GM18502 (cell line): Measurements from ENCODE around the gene ITGB1.
"Not testable (repeated sequence)": the region's sequence is repeated elsewhere in the genome, so short reads cannot be mapped to it uniquely, and the experiment has no call there.

Experiments
- ATAC-seq: cut with Tn5 transposase; IDR thresholded peaks from one replicate; pipeline ENCODE4 v1.9.1; 2021; ENCODE audit warnings: mild to moderate bottlenecking; ENCODE audit not compliant: unreplicated experiment, poor library complexity

ITGB1 gene

GRCh38 chr10:32958085-32959005 is at the start of gene ITGB1:
TSS of gene ITGB1 (minus strand) at chr10:32958230. CDS start at chr10:32935558, 22,672 bp downstream.
- peak; percentile 79 for ATAC-seq

DNA sequence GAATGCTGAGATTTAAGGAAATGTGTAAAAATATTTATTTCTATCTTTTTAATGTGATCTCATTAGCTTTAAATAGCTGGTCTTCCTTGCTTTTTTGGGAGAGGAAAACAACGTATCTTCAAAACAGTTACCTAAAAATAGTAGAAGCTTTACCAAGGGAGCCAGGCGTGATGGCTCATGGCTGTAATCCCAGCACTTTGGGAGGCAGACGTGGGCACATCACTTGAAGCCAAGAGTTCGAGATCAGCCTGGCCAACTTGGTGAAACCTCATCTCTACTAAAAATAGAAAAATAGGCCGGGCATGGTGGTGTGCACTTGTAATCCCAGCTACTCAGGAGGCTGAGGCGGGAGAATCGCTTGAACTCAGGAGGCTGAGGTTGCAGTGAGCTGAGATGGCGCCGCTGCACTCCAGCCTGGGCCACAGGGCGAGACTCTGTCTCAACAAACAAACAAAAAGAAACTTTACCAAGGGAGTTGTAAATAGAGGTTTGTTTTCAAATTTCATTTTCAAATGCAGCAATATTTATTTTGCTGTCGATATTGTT is 48.4 kb upstream of the ITGB1 start:
- ATAC-seq = no peak

DNA sequence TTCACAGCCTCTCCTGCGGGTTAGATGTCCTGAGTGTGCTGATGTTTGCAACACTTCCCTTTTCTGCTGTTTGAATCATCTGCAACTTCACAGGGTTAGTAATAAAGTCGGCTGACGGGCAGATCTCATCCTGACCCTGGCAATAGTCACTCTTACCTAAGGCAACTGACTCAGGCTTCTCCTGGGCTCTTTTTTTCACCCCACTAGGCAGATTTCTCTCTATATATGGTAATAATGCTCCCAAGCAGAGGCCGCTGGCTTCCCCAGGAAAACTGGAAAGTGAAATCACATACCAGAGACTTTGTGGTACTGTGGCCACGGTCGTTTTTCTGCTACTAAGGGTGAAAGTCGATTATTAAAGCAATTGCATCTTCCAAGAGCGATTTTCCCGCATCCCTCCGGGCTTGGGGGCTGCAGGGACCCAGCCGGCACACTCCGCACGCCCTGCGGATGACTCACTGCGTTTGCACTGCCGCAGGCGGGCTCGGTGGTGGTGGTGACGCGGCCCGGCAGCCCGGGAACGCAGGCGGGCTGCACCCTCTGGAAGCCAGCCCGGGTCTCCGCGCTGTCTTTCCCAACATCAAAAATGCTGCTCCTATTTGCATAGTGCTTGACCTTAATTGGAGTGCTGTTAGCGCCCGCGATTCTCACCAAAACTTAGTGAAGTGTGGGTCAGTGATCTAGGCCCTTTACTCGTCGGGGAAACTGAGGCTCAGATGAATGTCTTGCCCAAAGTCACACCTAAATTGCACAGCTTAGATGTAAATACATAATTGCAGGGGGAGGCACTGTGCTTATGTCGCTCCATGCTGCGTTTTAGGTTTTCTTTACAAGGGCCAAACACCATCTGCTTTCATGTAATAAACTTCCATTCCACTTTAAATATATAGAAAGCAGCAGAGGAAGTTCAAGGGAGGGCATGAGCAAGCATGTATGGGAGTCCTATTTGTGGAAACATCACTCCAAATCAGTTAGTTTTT is 47.6 kb upstream of the ITGB1 start:
- peak; percentile 80 for ATAC-seq

GRCh38 chr10:33001908-33002492 is 44.0 kb upstream of the ITGB1 start:
- no peak for ATAC-seq

- ATAC-seq = not testable (repeated sequence)
Observed at GRCh38 chr10:32998060-32998581, 40.1 kb upstream of the ITGB1 start.

DNA sequence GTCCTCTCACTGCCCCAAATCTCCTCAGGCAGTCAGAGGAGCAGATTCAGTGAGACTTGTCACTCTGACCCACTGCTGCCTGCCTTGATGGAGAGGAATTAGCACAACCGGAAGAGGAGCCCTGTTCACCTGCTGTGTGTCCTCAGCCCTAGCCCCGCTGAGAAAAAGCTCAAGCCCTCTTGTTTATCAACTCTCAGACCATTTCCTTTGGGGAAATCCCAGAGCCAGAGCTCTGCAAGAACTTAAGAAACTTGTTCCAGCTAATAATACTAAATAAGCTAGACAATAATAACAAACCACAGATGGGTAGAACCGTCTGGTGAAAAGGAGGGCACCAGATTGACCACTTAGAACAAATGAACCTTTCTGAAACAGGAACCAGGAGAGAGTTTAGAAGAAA is 37.7 kb upstream of the ITGB1 start:
- ATAC-seq = peak; percentile 91

DNA sequence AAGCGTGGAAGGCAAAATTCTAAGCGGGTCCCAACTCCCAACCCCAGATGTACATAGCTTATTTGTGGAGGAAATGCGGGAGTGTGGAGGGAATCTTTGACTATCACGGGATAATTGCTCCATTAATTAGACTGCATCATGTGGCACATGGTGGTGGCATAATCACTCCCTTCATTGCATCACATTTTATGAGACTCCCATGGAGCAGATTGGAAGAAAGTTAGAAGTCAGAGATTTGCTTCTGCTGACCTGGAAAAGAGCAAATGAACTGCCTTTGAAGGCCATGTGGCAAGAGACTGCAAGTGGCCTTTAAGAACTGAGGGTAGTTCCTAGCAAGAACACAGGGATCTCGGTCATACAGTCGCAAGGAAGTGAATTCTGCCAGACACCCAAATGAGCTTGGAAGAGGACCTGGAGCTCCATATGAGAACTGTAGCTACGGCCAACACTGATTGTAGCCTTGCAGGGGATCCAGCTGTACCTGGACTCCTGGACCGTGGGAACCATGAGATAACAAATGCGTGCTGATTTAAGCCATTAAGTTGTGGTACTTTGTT is 37.1 kb upstream of the ITGB1 start:
- ATAC-seq = no peak

DNA sequence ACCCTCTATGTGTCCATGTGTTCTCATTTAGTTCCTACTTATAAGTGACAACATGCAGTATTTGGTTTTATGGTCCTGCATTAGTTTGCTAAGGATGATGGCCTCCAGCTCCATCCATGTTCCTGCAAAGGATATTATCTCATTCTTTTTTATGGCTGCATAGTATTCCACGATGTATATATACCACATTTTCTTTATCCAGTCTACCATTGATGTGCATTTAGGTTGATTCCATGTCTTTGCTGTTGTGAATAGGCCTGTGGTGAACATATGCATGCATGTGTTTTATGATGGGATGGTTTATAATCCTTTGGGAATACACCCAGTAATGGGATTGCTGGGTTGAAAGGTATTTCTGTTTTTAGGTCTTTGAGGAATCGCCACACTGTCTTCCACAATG is 36.6 kb upstream of the ITGB1 start:
- not testable (repeated sequence) for ATAC-seq

GRCh38 chr10:32992310-32992709 is 34.3 kb upstream of the ITGB1 start:
- not testable (repeated sequence) for ATAC-seq

GRCh38 chr10:32990811-32991210 is 32.8 kb upstream of the ITGB1 start:
- no peak for ATAC-seq

DNA sequence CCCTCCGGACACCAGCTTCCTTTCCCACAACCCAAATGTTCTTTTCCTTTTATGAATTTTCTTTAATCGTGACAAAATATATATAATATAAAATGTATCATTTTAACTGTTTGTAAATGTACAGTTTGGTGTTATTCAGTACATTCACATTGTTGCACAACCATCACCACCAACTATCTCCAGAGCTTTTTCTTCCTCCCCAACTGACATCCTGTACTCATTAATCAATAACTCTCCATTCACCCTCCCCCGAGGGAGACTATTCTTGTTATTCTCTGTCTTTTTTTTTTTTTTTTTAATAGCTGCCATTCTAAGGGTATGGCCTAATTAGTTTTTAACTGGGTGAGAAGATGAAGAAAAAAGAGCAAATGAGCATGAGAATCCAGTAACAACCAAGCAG is 30.6 kb upstream of the ITGB1 start:
- ATAC-seq = no peak

DNA sequence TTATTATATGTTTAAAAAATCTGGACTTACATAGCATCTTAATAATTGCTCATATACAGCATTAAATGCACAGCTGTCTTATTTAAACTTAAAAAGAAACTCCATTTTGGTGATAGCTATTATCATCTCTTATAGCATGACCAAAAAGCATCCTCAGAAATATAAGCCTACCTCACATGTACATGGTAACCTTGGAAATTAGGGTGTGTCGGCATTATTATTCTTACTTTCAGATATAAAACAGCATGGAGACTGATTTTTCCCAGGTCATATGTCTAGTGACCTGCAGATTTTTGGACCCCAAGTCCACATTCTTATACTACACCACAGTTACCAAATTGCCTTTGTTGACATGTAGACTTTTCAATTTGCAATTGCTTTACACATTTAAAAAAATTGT is 29.1 kb upstream of the ITGB1 start:
- no peak for ATAC-seq

- ATAC-seq = no peak
Observed at GRCh38 chr10:32985775-32986350, 27.8 kb upstream of the ITGB1 start.

- no peak for ATAC-seq
Observed at GRCh38 chr10:32985341-32985764, 27.3 kb upstream of the ITGB1 start.

- no peak for ATAC-seq
Observed at GRCh38 chr10:32984003-32984600, 26.1 kb upstream of the ITGB1 start.

GRCh38 chr10:32982911-32983909 is 25.2 kb upstream of the ITGB1 start:
- ATAC-seq = no peak

DNA sequence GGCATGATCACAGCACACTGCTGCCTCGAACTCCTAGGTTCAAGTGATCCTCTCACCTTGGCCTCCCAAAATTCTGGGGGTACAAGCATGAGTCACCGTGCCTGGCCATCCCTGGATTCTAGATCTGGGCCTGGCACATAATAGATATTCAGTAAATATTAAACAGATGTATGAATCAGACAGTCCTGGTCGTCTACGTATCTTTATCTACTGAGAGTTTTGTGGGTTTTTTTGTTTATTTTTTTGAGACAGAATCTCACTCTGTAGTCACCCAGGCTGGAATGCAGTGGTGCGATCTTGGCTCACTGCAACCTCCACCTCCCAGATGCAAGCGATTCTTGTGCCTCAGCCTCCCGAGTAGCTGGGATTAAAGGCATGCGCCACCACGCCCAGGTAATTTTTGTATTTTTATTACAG is 24.3 kb upstream of the ITGB1 start:
- ATAC-seq = no peak

DNA sequence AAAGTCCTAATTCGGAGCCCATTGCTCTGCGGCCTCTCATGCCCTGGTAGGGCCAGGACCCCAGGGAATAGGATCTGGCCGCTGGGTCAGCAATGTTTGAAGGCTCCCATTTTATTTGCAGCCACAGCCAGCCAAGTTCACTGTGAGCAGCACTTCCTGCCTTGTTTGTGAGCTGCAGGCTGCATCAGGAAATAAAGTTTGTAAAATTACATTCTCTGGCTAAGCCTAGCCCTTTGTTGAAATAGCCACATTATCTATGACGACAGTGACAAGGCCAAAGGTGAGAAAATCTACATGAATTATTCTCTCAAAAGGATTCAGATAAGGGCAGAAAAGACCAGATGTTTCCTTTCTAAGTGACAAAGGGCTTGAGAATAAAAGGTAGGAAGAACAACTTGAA is 23.7 kb upstream of the ITGB1 start:
- no peak for ATAC-seq
